Omental fat pad (tissue), 4 donors: ENCODE measurements around the gene IQCF2. TPM values are rescaled to one million over a fixed set of nuclear protein-coding genes. Genes with fewer than 3 reads are reported as not detected.

Experiments
- ATAC-seq: fragments of 150-250 bp; one replicate; pipeline ENCODE4 v1.9.1; 2016; ENCODE audit warnings: mild to moderate bottlenecking, moderate library complexity; ENCODE audit not compliant: low FRiP score
- DNase-seq: peaks from one replicate; pipeline ENCODE4 v3.0.0-alpha.2; 2019; ENCODE audit warnings: low spot score
- CTCF ChIP-seq, 3 donors: fragments of 450-650 bp; IDR thresholded peaks; one replicate each; pipeline ENCODE4 v1.5.1; 2016 to 2017; ENCODE audit warnings: antibody characterized with exemption in 3 of 3, mild to moderate bottlenecking in 3 of 3, moderate library complexity in 2 of 3
- total RNA-seq, 4 donors: library from RNA; depleted of rRNA; stranded (reverse); fragments of >200 nt; gene quantifications; one replicate each; pipeline ENCODE4 v1.1.0, GENCODE V29; 2016

Gene IQCF2
- total RNA-seq, 4 donors from 2014 or later: not detected

DNA sequence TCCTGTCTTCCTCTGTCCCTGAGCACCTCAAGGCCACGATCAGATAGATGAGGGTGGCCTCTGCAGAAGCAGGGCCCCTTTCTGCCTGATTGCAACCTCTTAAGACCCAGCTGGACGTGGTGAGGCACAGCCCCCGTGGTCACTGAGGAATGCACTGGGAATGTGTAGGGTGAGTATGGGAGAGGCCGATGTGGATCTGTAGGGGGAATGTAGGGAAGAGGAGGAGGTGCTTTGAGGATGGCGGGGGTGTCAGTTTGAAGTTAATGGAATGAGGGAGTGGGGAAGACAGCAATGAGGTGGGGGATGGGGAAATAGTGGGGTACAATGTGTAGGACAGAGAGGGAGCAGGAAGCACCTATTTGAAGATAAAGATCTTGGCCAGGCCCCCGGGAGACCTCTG, 14.8 kb downstream of the IQCF2 start:
- ATAC-seq (no peak), DNase-seq (no peak)
- no peak for TF ChIP-seq CTCF (IDR thresholded peaks at IDR 0.05)

DNA sequence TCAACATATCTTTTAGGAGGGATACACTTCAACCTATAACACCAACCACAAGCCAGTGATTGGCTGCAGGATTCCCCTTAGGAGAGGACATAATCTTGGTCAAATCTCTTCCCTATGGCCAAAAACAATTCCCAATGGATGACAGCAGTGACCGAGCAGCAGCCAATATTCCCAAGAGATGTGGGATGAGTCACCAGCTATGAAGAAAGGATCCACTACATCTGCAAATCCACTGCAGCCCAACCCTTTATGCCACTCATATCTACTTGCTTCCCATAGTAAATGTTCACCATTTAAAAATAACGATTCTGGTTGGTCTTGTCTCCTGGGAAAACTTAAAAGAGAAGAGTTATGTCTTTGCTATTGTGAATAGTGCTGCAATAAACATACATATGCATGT, 18.5 kb downstream of the IQCF2 start:
- DNase-seq (no peak), ATAC-seq (no peak)
- no peak for TF ChIP-seq CTCF (IDR thresholded peaks at IDR 0.05)

DNA sequence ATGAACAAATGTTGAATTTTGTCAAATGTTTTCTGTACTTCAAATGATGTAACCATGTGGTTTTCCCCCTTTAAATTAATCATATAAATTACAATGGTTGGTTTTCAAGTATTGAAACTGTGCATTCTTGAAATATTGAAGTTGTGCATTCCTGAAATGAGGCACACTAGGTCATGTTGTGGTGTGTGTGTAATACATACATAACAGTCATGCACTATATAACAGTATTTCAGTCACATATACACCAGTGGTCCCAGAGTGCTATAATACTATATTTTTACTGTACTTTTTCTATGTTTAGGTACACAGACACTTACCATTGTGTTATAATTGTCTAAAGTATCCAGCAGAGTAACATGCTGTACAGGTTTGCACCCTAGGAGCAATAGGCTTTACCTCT, 25.0 kb downstream of the IQCF2 start:
- DNase-seq (no peak), ATAC-seq (no peak)
- TF ChIP-seq CTCF (IDR thresholded peaks at IDR 0.05): no peak

DNA sequence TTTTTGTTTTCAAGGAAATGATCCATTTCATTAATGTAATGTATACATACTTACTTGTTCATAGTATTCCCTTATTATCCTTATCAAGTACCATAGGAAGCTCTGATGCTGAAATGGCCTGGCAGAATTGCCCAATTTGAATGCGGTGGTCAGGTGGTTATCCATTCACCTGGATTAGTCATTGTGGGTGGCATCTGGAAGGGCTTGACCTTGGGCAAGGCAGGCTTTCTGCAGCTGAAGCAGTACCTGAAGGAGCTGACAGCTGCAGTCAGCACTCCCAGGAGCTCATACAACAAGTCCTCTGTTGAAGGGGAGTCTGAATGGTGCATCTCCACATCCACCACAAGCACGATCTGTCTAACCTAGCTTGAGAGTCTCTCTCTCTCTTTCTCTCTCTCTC, 26.2 kb downstream of the IQCF2 start:
- no peak for DNase-seq
- no peak for TF ChIP-seq CTCF (IDR thresholded peaks at IDR 0.05)
- no peak for ATAC-seq

- ATAC-seq: no peak
- no peak for DNase-seq
Observed at GRCh38 chr3:51888463-51889105, 27.2 kb downstream of the IQCF2 start.

DNA sequence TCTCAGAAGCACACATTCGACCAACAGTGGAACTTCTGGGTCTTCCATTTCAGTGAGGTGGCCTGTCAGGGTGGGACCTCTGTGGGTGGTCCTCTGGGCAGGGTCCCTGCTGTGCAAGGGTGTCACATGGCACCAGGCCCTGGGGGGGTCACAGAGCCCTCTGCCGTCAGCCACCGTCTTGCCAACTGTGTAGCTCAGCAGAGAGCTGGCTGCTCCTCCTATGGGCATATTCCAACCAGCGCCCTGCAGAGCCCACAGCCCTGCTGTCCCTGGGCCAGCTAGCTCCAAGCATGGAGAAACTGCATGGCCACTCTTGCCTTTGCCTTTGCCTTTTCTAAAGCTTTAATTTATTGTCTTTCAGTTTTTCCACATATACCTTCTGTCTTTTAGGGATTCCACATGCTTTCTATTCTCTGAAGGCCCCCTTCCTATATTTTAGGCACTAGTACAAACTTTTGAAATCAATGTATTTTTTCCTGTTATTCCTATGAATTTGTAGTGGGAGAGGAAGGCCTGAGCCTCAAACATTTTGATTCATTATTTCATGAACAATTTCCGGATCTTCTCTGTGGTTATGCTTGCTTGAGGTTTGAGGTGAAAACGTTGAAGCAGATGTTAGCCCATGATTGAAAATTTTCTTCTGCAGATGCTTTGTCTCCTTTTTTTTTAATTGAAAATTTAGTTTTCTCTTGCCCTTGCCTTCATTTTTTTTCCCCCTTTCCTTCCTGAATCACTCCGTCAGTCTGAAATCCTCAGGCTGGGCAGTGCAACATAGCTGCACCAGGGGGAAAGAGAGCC, 30.0 kb downstream of the IQCF2 start:
- no peak for DNase-seq
- no peak for TF ChIP-seq CTCF (IDR thresholded peaks at IDR 0.05)

More at GRCh38 chr3:51888463-51889105, 27.2 kb downstream of the IQCF2 start:
- TF ChIP-seq CTCF (IDR thresholded peaks at IDR 0.05): no peak

GRCh38 chr3:51894391-51894790, 33.0 kb downstream of the IQCF2 start:
- ATAC-seq: no peak

More for the DNA sequence above, 30.0 kb downstream of the IQCF2 start:
- ATAC-seq: no peak

More at GRCh38 chr3:51894391-51894790, 33.0 kb downstream of the IQCF2 start:
- no peak for DNase-seq
- no peak for TF ChIP-seq CTCF (IDR thresholded peaks at IDR 0.05)
